Raji (cell line): ENCODE data around the gene SNAI1.

ENCODE experiments used
- POLR2A ChIP-seq: IDR thresholded peaks from 2 replicates; pipeline ENCODE4 v1.6.1; 2011; ENCODE audit warnings: low read depth, low read length, control low read depth; ENCODE audit not compliant: insufficient read depth

Gene SNAI1

GRCh38 chr20:50019466-50020256 lies 36.9 kb downstream of the SNAI1 start:
- no peak for TF ChIP-seq POLR2A

- TF ChIP-seq POLR2A, result no peak
Measured at GRCh38 chr20:50020288-50020687, 37.5 kb downstream of the SNAI1 start.

- no peak for TF ChIP-seq POLR2A
Measured at GRCh38 chr20:50022676-50023075, 39.9 kb downstream of the SNAI1 start.

GRCh38 chr20:50023116-50023805 lies 40.5 kb downstream of the SNAI1 start:
- TF ChIP-seq POLR2A, result no peak

- TF ChIP-seq POLR2A, result no peak
Measured at GRCh38 chr20:50026746-50027575, 44.2 kb downstream of the SNAI1 start.

- TF ChIP-seq POLR2A, result no peak
Measured at GRCh38 chr20:50027611-50028105, 44.9 kb downstream of the SNAI1 start.

- no peak for TF ChIP-seq POLR2A
Measured at GRCh38 chr20:50029083-50029696, 46.4 kb downstream of the SNAI1 start.

GRCh38 chr20:50029697-50030461 lies 47.1 kb downstream of the SNAI1 start:
- no peak for TF ChIP-seq POLR2A

GRCh38 chr20:50032955-50033666 lies 50.3 kb downstream of the SNAI1 start:
- no peak for TF ChIP-seq POLR2A

GRCh38 chr20:50034567-50035180 lies 51.9 kb downstream of the SNAI1 start:
- TF ChIP-seq POLR2A, result no peak

- TF ChIP-seq POLR2A, result no peak
Measured at GRCh38 chr20:50036703-50037102, 53.9 kb downstream of the SNAI1 start.

- no peak for TF ChIP-seq POLR2A
Measured at GRCh38 chr20:50037123-50037522, 54.3 kb downstream of the SNAI1 start.

- TF ChIP-seq POLR2A, result no peak
Measured at GRCh38 chr20:50037575-50037974, 54.8 kb downstream of the SNAI1 start.
